COR-L47 (cell line): ENCODE data around the gene DACT2.

Experiments
- DNase-seq: peaks from one replicate; lab custom pipeline; 2025; lab: John Stamatoyannopoulos, UW

Gene DACT2

GRCh38 chr6:168265827-168266815, 53.5 kb downstream of the DACT2 start:
- no peak for DNase-seq

- no peak for DNase-seq
These were observed 54.2 kb downstream of the DACT2 start for GRCh38 chr6:168265394-168265793.

GRCh38 chr6:168264593-168265335, 54.8 kb downstream of the DACT2 start:
- no peak for DNase-seq

GRCh38 chr6:168263351-168263905, 56.1 kb downstream of the DACT2 start:
- DNase-seq, result no peak

- DNase-seq, result no peak
These were observed 58.3 kb downstream of the DACT2 start for GRCh38 chr6:168261234-168261633.

GRCh38 chr6:168260420-168260987, 59.1 kb downstream of the DACT2 start:
- DNase-seq, result no peak

GRCh38 chr6:168258795-168259194, 60.8 kb downstream of the DACT2 start:
- DNase-seq, result no peak

GRCh38 chr6:168256940-168257339, 62.6 kb downstream of the DACT2 start:
- DNase-seq, result no peak
